HG02885 (cell line): ENCODE results near the gene LYPD6B.
A peak's percentile ranks its signal among the peaks of the same experiment; 100 is the strongest.

Source experiments
- ATAC-seq: cut with Tn5 transposase; IDR thresholded peaks from one replicate; pipeline ENCODE4 v1.9.1; 2021; ENCODE audit warnings: mild to moderate bottlenecking; ENCODE audit not compliant: unreplicated experiment, poor library complexity

LYPD6B gene

GRCh38 chr2:149101818-149102217, 63.3 kb downstream of the LYPD6B start:
- no peak for ATAC-seq

DNA sequence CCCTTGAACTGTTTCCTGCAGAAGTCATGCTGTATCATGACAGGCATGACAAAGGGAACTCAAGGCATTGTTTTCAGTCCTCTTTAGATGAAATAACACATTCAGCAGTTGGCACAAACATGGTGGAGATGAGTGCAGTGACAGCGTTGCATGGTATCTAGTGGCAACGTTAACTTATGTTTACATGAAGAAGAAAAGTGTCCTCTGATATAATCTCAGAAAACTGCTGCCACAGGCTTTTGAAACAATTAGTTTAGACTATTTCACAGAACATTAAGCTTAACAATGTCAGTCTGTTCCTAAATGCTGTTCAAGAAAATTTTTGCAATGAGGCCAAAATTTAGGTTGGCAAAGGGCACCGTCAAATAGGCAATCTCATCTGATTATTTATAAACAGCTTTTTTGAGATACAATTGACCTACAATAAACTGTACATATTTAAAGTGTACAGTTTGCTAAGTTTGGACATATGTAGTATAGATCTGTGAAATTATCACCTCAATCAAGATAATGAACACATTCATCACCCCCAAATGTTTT, 64.7 kb downstream of the LYPD6B start:
- ATAC-seq, result no peak

GRCh38 chr2:149104221-149104620, 65.7 kb downstream of the LYPD6B start:
- ATAC-seq, result no peak

DNA sequence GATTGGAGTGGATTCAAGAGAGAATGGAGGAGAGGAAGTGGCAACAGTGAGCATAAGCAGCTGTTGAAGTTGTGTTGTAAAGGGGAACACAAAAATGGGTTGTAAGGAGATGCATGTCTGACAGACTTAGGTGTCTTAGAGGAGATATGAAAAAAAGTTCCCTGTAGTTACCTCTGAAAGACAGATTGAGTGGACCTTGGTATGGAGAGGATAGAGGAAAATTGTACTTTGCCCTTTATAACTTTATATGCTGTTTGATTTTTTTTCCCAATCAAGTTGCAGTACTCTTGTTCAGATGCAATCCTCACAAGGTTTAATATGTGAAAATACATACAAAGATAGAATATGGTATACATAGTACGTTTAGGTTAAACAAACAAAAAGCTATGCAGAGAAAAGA, 73.6 kb downstream of the LYPD6B start:
- ATAC-seq, result no peak

- ATAC-seq, result no peak
Observed at GRCh38 chr2:149112713-149113112, 74.2 kb downstream of the LYPD6B start.

DNA sequence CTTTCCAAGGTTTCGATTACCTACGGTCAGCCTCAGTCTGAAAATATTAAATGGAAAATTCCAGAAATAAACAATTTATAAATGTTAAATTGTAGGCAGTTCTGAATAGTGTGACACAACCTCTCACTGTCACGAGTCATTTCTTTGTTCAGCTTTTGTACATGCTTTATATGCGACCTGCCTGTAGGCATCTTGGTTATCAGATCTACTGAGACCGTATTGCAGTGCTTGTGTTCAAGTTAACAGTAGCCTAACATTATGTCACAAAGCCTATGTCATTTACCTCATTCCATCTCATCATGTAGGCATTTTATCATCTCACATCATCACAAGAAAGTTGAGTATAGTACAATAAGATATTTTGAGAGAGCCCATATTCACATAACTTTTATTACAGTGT, 77.3 kb downstream of the LYPD6B start:
- no peak for ATAC-seq

- ATAC-seq, result no peak
Observed at GRCh38 chr2:149119368-149119767, 80.9 kb downstream of the LYPD6B start.

GRCh38 chr2:149122516-149122915, 84.0 kb downstream of the LYPD6B start:
- ATAC-seq, result no peak

GRCh38 chr2:149125031-149125725, 86.7 kb downstream of the LYPD6B start:
- no peak for ATAC-seq

GRCh38 chr2:149129433-149129832, 90.9 kb downstream of the LYPD6B start:
- ATAC-seq, result no peak

GRCh38 chr2:149132339-149132738, 93.8 kb downstream of the LYPD6B start:
- no peak for ATAC-seq

DNA sequence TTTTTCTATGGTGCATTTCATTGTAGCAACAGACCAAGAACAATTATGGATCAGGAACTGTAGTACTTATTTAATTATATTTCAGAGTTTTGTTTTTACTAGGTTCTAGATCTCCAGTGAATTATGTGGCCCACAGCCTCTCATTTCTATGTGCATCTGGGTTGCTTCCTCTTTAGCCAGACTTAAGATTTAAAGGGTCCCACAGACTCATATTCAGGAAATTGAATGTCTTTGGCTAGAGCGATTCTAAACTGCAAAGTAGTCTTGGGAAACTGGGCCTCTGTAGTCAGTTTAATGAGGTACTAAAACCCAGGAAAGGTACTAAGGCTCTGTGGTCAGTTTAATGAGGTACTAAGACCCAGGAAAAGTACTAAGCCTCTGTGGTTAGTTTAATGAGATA, 94.4 kb downstream of the LYPD6B start:
- ATAC-seq, result no peak

DNA sequence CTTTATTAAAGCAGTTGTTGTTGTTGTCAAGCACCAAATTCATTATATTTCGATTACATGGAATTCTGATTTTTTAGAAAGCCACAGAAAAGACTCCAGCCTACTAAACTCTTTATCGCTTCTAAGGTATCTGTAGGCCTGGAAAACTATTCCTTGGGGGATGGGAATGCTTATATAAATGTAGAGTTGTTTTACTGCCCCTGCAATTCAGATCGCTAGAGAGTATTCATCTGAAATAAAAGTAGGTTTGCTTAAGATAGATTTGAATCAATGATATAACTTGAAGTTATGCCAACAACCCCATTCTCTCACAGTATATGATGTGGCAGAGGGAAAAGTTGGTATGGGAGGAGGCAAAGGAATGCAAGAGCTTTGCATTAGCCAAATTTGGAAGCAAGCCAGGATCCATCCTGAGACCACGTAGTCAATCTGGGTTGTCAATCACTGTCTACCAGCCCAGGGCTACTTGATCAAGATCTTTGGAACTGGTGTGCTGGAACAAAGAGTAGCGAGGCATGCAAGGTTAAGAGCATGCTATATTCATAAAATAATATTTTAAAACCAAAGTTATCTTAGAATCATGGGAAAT, 95.9 kb downstream of the LYPD6B start:
- no peak for ATAC-seq

GRCh38 chr2:149136111-149136510, 97.6 kb downstream of the LYPD6B start:
- no peak for ATAC-seq

DNA sequence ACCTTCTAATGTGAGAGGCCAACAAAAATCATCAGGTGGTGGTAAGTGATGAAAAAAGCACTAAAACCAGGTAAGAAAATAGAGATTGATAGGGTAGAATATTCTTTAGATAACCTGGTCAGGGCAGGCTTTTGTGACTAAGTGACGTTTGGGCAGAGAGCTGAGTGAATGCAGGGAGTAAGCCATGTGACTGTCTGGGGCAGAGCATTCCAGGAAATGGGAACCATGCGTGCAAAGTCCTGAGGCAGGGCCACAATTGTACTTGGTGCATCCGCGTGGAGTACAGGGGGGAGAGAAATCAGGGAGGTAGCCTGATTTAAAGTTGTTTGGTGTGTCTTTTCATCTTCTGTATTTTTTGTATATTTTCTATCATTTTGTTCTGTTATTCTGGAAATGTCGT, 102.5 kb downstream of the LYPD6B start:
- ATAC-seq, result no peak

- ATAC-seq, result no peak
Observed at GRCh38 chr2:149143734-149144133, 105.2 kb downstream of the LYPD6B start.

DNA sequence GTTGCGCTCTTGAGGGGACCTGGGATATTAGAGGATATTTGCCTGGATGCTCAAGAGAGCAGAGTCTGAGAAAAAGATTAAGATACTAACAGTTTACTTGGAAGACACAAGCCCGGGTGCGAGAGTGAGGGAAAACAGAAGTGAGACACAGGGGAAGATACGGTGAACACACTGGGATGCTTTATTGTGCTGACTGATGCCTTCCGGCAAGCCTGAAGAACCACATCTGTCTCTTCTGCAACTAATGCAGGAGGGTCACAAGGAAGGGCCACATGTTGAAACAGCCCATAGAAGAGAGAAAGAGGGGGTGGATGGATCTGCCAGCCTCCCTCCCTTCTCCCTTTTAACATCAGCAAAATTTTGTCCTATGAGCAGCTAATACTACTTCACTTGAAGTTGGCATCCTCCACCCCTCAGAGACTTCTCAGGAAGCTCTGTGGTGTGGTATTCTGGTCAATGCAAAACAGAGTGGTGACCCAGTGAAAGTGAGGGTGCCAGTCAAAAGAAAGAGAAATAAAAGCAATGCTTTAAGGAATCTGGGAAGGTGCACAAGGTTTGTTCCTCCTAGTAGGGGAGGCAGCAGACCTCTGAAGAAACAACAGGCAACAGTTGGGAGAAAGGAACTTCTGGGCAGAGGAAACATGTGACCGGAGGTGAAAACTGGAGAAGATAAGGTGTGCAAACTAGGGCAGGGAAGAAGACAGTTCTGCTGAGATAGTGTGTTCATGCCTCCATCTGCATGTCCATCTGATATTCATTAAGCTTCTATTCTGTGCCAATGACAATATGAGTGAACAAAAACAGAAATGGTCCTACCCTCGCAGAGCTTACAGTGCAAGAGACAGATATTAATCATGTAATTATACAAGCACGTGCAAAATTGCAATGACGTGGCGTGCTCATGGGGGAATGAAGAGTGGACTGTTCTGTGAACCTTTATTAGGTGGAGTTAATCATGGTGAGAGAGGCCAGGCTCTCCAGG, 107.1 kb downstream of the LYPD6B start:
- peak; percentile 67 for ATAC-seq

- no peak for ATAC-seq
Observed at GRCh38 chr2:149146876-149147275, 108.4 kb downstream of the LYPD6B start.

DNA sequence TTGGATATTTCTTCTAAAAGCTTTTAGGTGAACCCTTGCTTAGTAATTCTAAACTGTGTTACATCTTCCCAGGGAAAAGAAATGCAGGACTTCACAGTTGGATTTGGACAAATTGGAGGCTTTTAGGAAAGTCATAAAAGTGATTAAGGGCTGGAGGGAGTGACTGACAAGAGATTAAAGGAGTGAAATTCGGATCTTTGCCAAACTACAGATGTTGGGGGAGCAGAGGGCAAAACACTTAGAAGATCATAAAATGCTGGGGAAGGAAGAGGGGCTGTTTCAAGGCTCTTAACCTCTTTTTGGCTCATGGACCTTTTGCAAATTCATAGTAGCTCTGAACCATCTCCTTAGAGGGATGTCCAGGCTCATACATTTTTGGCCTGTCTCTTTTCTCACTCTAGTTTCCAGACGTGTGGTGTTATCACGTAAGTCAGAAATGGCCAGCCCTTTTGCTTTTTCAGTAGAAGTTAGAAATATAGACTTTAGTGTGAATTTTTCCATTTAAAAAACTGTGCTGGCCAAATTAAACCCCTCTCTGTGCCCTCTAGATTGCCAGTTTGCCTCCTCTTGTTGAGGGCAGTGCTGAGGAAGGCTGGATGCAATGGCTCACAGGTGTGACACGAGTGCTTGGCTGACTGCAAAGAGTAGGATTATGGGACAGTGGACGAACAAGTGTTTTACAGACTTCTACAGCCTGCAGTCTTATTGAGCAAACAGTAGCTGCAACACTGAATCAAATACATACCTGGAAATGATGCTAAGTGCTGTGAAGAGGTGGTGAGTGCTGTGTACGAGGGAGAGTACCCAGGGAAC, 109.9 kb downstream of the LYPD6B start:
- no peak for ATAC-seq

DNA sequence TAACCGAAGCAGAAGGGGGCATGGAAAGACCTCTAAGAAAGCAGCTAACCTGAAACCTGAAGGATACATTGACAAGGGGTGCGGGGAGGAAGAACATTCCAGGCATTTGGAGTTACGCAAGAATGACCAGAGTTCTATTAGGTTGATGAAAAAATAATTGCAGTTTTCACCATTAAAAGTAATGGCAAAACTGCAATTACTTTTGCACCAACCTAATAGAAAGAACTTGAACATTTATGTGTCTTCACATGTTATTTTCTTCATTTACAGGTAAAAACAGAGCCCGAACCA, 110.5 kb downstream of the LYPD6B start:
- no peak for ATAC-seq
